ENCODE results near the gene HHATL.

HHATL gene

GRCh38 chr3:42702066-42702951 is at the start of gene HHATL:
HHATL (minus strand) TSS chr3:42702798; CDS start chr3:42700826, 1,972 bp downstream.
- no peak for DNase-seq (ENCODE audit: low read depth)

- DNase-seq (ENCODE audit: low read depth): no peak
Observed at GRCh38 chr3:42751609-42752008, 49.0 kb upstream of the HHATL start.

- DNase-seq (ENCODE audit: low read depth): no peak
Observed at GRCh38 chr3:42750834-42751233, 48.2 kb upstream of the HHATL start.

GRCh38 chr3:42749753-42750231 is 47.2 kb upstream of the HHATL start:
- DNase-seq (ENCODE audit: low read depth): no peak

GRCh38 chr3:42749025-42749752 is 46.6 kb upstream of the HHATL start:
- DNase-seq (ENCODE audit: low read depth): no peak

- DNase-seq (ENCODE audit: low read depth): peak; percentile 6
Observed at GRCh38 chr3:42747581-42747980, 45.0 kb upstream of the HHATL start.

GRCh38 chr3:42746455-42747450 is 44.2 kb upstream of the HHATL start:
- no peak for DNase-seq (ENCODE audit: low read depth)

GRCh38 chr3:42745776-42746454 is 43.3 kb upstream of the HHATL start:
- no peak for DNase-seq (ENCODE audit: low read depth)

GRCh38 chr3:42745291-42745745 is 42.7 kb upstream of the HHATL start:
- no peak for DNase-seq (ENCODE audit: low read depth)

- DNase-seq (ENCODE audit: low read depth): no peak
Observed at GRCh38 chr3:42743204-42743995, 40.8 kb upstream of the HHATL start.

- DNase-seq (ENCODE audit: low read depth): no peak
Observed at GRCh38 chr3:42742688-42743087, 40.1 kb upstream of the HHATL start.

- no peak for DNase-seq (ENCODE audit: low read depth)
Observed at GRCh38 chr3:42742259-42742658, 39.7 kb upstream of the HHATL start.

GRCh38 chr3:42741796-42742195 is 39.2 kb upstream of the HHATL start:
- no peak for DNase-seq (ENCODE audit: low read depth)

GRCh38 chr3:42739401-42740158 is 37.0 kb upstream of the HHATL start:
- no peak for DNase-seq (ENCODE audit: low read depth)

- no peak for DNase-seq (ENCODE audit: low read depth)
Observed at GRCh38 chr3:42736531-42736930, 33.9 kb upstream of the HHATL start.

GRCh38 chr3:42736081-42736480 is 33.5 kb upstream of the HHATL start:
- no peak for DNase-seq (ENCODE audit: low read depth)

- no peak for DNase-seq (ENCODE audit: low read depth)
Observed at GRCh38 chr3:42735615-42736014, 33.0 kb upstream of the HHATL start.

- no peak for DNase-seq (ENCODE audit: low read depth)
Observed at GRCh38 chr3:42735019-42735418, 32.4 kb upstream of the HHATL start.

GRCh38 chr3:42734263-42734860 is 31.8 kb upstream of the HHATL start:
- no peak for DNase-seq (ENCODE audit: low read depth)
